ENCODE data around the gene ZMYM3.

DNA sequence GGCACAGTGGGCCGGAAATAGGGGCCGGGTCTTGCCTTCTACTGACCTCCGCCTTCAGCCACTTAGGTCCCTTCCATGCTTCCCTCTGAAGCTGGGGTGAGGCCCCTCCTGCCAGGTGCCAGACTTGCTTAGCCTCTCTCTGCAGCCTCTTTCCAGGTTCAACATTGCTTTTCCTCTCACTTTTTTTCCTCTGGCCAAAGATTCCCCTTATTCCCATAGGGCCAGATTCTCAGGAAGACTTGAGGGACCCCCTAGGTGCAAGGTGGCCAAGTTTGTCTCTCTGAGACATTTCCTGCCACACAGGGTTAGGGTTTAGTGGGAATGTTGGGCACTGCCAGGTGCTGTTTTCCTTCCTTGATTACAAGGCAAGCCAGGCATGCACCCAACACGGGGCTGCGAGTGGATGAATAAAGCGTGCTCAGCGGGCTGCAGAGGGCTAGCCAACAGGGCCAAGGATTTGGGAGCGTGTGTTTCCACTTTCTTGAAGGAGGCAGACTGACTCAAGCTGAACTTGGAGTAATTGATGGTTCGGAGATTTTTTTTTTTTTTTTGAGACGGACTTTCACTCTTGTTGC lies 38.5 kb downstream of the ZMYM3 start:
- no peak for TF ChIP-seq ZNF274 (IDR thresholded peaks at IDR 0.05; ENCODE audit: low read depth, low read length)
- no peak for TF ChIP-seq YY1 (IDR thresholded peaks at IDR 0.05; ENCODE audit: insufficient read depth, insufficient read length)
- no peak for TF ChIP-seq SUZ12 (IDR thresholded peaks at IDR 0.05; ENCODE audit: extremely low read depth, insufficient read depth, insufficient read length)

All from NT2/D1 (cell line).